ENCODE data around the gene TK1. TPM values are rescaled to one million over a fixed set of nuclear protein-coding genes. Genes with fewer than 3 reads are reported as not detected.
A peak's percentile ranks its signal among the peaks of the same experiment; 100 is the strongest.
"Not testable (repeated sequence)": the region's sequence is repeated elsewhere in the genome, so short reads cannot be mapped to it uniquely, and the experiment has no call there.

The TK1 gene
- total RNA-seq, 1 donor from 2014 or later, result 2.1 TPM

- intact Hi-C loops (cut with micrococcal nuclease), result no loop called here
- no peak for ATAC-seq
- DNase-seq, result no peak
Observed at GRCh38 chr17:78184351-78184750, 2.5 kb downstream of the TK1 start.

- no peak for DNase-seq
- intact Hi-C loops (cut with micrococcal nuclease), result no loop called here
- ATAC-seq, result no peak
Observed at GRCh38 chr17:78183916-78184315, 2.9 kb downstream of the TK1 start.

GRCh38 chr17:78182504-78182903 is 4.3 kb downstream of the TK1 start:
- no peak for ATAC-seq
- no peak for DNase-seq
- intact Hi-C loops (cut with micrococcal nuclease), result no loop called here

- no peak for ATAC-seq
- DNase-seq, result no peak
- intact Hi-C loops (cut with micrococcal nuclease), result no loop called here
Observed at GRCh38 chr17:78180508-78180907, 6.3 kb downstream of the TK1 start.

- no peak for DNase-seq
- intact Hi-C loops (cut with micrococcal nuclease), result no loop called here
- no peak for ATAC-seq
Observed at GRCh38 chr17:78180083-78180482, 6.8 kb downstream of the TK1 start.

- intact Hi-C loops (cut with micrococcal nuclease), result no loop called here
- no peak for DNase-seq
- no peak for ATAC-seq
Observed at GRCh38 chr17:78179372-78179771, 7.5 kb downstream of the TK1 start.

- ATAC-seq (peak; percentile 31), DNase-seq (peak; percentile 89)
- intact Hi-C loops (cut with micrococcal nuclease), result no loop called here
Observed at GRCh38 chr17:78176548-78177025, 10.3 kb downstream of the TK1 start.

GRCh38 chr17:78175643-78175981 is 11.2 kb downstream of the TK1 start:
- no peak for ATAC-seq
- intact Hi-C loops (cut with micrococcal nuclease), result no loop called here
- no peak for DNase-seq

GRCh38 chr17:78174870-78175642 is 11.8 kb downstream of the TK1 start:
- intact Hi-C loops (cut with micrococcal nuclease), result no loop called here
- DNase-seq (no peak), ATAC-seq (peak; percentile 3)

- DNase-seq (peak; percentile 91), ATAC-seq (peak; percentile 74)
- intact Hi-C loops (cut with micrococcal nuclease), result no loop called here
Observed at GRCh38 chr17:78174346-78174869, 12.4 kb downstream of the TK1 start.

- DNase-seq (no peak), ATAC-seq (peak; percentile 8)
- intact Hi-C loops (cut with micrococcal nuclease), result no loop called here
Observed at GRCh38 chr17:78173097-78173715, 13.6 kb downstream of the TK1 start.

- DNase-seq, result peak; percentile 65
- peak; percentile 39 for ATAC-seq
- intact Hi-C loops (cut with micrococcal nuclease), result no loop called here
Observed at GRCh38 chr17:78172249-78173051, 14.4 kb downstream of the TK1 start.

- ATAC-seq; intact Hi-C loops (cut with micrococcal nuclease); DNase-seq: not testable (repeated sequence)
Observed at GRCh38 chr17:78171591-78172248, 15.1 kb downstream of the TK1 start.

- DNase-seq, result no peak
- intact Hi-C loops (cut with micrococcal nuclease), result no loop called here
- ATAC-seq, result no peak
Observed at GRCh38 chr17:78170692-78171590, 15.9 kb downstream of the TK1 start.

GRCh38 chr17:78168903-78169793 is 17.7 kb downstream of the TK1 start:
- peak; percentile 74 for DNase-seq
- ATAC-seq, result peak; percentile 31
- intact Hi-C loops (cut with micrococcal nuclease), result no loop called here

GRCh38 chr17:78168242-78168902 is 18.5 kb downstream of the TK1 start, which contains the start of gene SYNGR2:
SYNGR2 (plus strand) TSS chr17:78168581; CDS start chr17:78168617, 36 bp downstream.
- intact Hi-C loops (cut with micrococcal nuclease), result no loop called here
- ATAC-seq (peak; percentile 72), DNase-seq (peak; percentile 94)

GRCh38 chr17:78166416-78166815 is 20.4 kb downstream of the TK1 start:
- intact Hi-C loops (cut with micrococcal nuclease), result no loop called here
- DNase-seq (no peak), ATAC-seq (no peak)
